Lower leg skin (tissue), 3 donors: ENCODE measurements around the gene TM4SF1.

Experiments used
- CTCF ChIP-seq, 3 donors: fragments of 450-650 bp; IDR thresholded peaks; one replicate each; pipeline ENCODE4 v1.5.1; 2016; ENCODE audit warnings: antibody characterized with exemption in 3 of 3, mild to moderate bottlenecking in 3 of 3, moderate library complexity in 2 of 3
- POLR2A ChIP-seq, 2 donors: fragments of 450-650 bp; IDR thresholded peaks; one replicate each; pipeline ENCODE4 v1.6.1; 2016 to 2017; ENCODE audit warnings: antibody characterized with exemption in 2 of 2, mild to moderate bottlenecking in 1 of 2, moderate library complexity in 1 of 2

- TF ChIP-seq POLR2A (IDR thresholded peaks at IDR 0.05) (no peak), CTCF (IDR thresholded peaks at IDR 0.05) (no peak)
Observed at GRCh38 chr3:149402481-149402880, 25.0 kb upstream of the TM4SF1 start.
